Activated CD8-positive, alpha-beta memory T cell treated with anti-CD3 and anti-CD28 coated beads for 1 hour (primary cell): ENCODE measurements around the gene KIRREL3.

Source experiments
- DNase-seq, 2 donors: peaks; one replicate each; pipeline ENCODE4 v3.0.0-alpha.2; 2020; ENCODE audit warnings: low read depth in 1 of 2; ENCODE audit errors: extremely low read depth in 1 of 2

Gene KIRREL3

DNA sequence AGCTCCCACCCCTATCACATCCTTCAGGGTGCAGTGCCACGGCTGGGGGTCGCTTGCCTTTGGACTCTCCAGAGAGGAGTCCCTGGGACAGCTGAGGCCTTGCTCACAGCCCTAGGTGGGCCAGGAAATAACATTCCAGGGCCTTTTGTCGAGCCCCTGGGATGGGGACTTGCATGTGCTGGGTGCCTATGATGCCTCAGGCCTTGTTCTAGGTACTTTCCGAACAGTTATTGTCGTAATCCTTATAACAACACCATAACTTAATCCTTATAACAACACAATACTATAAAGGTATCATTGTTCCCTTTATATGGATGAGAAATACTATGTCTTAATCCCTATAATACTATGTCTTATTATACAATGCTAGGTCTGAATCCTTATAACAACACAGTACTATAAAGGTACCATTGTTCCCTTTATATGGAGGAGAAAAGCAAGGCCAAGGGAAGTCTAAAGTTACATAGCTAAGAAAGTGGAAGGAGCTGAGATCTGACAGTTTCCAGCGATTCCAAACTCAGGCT, 408.5 kb downstream of the KIRREL3 start:
- DNase-seq, result no peak

DNA sequence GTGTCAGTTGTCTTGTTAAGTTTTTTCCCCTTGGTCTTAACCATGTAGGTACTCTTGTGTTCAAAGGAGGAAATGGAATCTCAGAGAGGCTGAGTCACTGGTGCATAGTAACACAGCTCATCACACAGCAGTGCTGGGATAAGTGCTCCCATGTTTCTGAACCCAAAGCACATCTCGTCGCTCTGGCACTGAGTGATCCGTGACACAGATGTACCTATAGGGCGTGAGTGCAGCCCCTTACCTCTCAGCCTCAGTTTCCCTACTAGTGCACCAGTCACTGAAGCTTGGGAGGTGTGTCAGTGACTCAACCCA, 411.1 kb downstream of the KIRREL3 start:
- DNase-seq, result no peak

DNA sequence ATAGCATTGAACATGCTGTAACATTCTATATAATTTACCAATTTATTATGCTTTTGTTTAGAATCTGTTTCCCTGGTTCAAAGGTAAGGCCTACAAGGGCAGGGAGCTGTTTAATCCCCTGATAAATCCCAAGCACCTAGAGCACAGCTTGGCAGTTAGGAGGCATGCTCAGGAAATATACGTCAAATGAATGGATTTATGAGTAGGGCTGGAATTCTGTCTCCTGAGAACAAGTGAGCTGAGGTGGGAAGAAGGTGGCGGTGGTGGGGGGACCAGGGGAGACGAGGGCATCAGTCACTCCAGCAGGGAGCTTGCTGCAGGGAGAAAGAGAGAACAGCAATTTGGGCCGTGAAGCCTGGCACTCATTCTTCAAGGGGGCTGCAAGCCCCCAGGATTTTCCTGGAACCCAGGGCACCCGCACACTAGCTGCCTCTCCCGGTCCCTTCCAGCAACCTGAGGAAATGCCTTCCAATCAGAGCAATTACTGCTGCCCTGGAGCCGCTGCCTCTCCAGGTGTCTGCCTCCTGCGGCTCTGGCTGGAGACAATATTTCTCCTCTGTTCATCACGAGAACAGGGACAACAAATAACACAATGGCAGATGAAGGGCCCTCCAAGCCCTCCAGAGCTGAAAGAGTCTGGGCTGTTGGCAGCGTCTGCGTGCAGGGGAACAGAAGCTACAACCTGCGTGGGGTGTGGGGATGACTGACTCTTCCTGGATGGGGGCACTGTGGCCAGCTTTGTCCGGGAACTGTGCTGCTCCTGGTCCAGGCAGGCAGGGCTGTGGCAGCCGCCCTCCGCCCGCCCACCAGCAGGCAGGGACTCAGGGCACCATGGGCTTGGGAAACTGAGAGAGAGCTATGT, 411.7 kb downstream of the KIRREL3 start:
- DNase-seq, result no peak

DNA sequence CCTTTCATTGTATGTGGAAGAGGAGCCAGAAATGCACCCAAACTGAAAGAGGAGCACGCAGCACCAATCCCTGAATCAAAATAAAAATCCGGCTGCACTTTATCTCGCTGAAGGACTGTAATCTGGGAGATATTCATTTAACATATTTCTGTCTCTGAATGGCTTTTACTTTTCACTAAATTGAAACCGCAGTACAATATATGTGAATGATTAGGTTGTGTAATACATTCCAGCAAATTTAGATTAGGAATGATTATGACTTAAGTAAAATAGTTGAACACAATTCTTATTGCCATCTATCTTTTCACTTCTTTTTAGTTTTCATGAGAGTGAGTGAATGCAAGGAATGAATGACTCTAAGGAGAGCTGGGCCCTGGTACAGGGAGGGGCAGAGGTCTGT, 413.0 kb downstream of the KIRREL3 start:
- DNase-seq, result no peak

DNA sequence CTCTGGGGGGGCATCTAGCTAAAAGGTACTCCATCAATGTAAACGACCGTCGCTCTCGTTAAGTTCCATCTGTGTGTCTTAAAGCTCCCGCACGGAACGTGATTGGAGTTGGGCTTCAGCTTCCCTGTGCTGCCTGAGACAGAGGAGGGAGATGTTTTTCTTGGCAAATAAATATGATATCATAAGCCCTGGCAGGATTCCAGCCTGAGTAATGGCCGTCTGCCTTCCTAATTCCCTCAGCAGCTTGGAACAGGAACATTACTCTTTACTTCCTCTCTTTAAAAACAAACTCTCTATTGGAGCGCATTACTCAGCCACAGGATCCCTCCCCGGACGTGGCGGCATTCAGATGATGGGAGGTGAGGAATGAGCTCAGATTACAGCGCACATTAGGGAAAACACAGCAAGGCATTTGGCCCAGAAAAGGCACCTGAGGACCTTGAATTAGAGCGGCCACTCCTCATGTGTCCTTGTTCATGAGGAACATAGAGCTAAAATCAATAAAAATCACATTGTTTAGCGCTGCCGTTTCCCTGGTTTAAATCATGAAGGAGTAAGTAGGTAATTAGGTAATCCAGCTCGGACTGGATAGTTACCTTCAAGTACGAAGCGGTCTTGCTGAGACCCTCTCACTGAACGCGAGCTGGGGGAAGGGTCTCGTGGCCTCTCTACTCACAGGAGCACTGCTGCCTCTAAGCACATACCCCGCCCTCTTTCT, 414.6 kb downstream of the KIRREL3 start:
- no peak for DNase-seq

DNA sequence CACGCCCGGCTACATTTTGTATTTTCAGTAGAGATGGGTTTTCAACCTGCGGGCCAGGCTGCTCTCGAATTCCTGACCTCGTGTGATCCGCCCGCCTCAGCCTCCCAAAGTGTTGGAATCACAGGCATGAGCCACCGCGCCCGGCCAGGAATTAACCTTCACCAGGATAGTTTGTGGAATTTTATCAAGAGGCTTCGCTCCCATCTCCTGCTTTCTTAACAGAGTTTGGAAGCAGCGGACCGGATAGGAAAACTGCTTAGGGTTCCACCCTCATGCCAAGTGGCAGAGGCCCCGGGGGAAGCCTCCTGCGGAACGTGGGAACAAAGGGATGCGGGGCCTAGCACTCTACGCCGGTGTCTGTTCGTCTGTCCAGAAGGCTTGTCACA, 415.2 kb downstream of the KIRREL3 start:
- no peak for DNase-seq

DNA sequence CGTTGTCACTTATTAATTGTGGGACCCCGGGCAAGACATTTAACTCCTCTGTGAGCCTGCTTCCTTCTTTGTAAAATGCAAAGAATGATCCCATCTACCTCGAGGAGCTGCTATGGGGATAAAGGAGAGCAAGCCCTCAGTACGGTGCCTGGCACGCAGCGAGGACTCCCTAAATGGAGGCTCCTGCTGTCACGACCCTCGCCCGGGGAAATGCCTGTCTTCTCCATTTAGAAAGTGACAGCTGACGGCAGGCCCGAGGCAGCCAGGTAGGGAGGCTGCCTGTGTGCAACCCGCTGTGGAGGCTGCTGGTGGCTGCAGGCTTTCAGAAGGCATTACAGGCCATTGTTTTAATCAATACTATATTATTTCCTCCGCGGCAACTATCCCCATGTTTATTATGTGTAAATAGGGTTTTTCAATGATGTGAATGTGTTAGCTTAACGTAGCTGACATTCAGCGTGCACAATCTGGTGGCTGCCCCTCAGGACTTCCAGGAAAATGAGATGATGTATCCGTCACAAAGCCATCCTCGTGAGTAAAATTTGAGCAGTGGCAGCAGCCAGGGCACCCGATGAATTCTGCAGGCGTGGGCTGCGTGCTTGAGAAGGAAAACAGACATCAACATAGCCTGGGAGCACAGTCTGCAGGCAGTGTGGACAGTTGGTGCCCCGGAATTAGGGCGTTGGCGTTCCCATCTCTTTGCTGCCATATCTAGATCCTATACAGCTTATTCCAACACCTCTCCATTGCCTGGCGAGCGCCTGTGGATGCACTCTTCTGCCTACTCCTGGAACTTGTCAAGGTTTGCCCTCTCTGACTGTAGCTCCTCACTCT, 416.8 kb downstream of the KIRREL3 start:
- DNase-seq, result no peak

DNA sequence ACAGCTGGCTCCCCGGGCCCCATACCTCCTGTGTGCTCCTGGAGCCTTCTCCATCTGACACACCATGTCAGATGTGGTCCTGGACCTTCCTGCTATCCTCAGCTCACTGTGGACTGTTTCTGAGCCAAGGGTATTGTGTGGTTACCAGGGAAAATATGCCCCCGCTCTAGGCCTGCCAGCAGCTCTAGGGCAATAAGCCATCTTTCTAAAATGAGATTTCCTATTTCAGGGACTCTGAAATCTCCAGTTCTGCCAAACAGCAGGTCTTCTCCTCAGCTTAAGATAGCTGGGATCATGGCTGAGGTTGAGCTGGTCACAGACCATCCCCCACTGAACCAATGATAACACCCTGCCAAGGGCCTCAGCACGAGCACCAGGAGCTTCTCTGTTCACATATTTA, 417.5 kb downstream of the KIRREL3 start:
- no peak for DNase-seq

DNA sequence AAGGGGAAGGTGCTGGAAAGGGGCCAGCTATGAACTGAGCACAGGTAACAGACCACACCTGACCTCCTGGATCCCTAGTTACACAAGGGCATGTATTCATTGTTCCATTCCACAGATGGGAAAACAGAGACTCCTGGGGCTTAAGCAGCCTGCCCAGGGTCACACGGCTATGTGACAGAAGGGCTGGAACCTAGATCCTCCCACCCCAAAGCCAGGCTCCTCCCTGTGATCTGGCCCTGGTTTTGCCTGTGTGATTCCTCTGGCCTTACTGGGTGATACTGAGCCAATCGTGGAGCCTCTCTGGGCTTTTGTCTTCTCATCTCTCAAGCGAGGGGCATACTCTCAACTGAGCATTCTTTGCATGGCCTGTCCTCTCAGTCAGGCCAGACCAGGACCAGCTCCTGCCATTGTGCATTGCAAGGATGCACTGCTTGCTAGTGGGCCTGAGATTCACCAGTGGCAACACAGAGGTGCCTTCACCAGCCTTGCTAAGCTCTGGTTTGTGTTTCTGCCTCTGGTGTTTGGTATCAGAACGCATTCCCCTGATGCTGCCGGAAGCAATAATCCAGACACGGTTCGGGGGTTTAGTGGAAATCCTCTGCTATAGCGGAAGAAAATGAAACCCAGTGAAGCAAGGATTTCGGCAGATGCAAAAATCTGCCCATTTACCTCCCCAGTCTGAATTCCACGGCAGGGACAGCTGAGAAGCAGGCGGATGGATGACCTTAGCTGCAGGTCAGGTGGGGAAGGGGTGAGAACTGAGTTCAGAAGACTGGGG, 418.5 kb downstream of the KIRREL3 start:
- DNase-seq, result no peak

DNA sequence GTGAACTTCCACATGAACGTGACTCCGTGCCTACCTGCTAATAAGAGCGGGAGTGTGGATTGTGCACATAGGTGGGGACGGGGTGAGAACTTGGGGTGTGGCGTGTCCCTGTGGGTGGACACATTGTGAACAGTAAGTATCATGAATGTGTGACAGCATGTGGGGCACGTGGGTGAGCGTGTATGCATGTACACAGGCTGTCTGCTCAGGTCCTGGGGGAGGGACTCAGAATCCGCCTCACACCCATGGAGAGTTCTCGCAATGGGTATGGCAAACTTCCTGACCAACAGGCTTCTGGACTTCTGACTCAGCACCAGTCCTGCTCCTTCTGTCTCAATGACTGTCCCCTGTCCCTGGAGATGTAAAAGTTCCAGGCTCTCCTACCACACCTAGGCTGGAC, 422.1 kb downstream of the KIRREL3 start:
- DNase-seq, result no peak

DNA sequence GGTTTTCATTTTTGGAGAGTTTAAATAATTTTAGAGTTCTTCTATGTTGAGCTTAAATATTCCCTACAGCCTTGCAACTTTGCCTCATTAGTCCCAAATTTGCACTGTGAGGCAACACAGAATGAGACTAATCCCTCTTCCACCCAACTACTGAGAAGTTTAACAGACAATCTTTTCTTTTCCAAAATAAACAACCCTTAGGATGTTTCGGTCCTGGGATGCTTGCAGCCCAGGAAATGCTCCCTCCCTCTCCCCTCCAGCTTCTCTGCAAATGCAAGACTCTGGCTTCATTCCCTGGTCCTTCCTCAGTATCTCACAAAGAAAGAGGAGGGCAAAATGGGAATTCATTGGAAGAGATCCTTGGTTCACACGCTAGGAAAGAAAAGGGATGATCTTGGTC, 422.5 kb downstream of the KIRREL3 start:
- no peak for DNase-seq

DNA sequence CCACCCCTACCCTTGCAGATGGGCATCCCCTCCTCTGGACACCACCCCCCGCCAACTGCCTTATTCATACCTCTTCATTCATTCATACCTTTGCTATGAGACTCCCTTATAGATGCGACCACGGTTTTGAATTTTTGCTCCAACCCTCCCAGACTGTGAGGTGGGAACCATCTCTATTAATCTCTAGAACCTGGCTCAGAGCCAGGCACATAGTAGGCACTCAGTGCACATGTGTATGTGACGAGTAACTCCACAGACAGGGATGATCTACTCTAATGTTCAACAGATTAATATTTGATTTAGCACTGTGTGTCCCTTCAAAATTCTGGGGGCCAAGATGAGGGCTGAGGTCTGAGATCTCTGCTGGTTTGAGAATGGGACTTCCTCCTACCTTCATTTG, 424.7 kb downstream of the KIRREL3 start:
- no peak for DNase-seq

DNA sequence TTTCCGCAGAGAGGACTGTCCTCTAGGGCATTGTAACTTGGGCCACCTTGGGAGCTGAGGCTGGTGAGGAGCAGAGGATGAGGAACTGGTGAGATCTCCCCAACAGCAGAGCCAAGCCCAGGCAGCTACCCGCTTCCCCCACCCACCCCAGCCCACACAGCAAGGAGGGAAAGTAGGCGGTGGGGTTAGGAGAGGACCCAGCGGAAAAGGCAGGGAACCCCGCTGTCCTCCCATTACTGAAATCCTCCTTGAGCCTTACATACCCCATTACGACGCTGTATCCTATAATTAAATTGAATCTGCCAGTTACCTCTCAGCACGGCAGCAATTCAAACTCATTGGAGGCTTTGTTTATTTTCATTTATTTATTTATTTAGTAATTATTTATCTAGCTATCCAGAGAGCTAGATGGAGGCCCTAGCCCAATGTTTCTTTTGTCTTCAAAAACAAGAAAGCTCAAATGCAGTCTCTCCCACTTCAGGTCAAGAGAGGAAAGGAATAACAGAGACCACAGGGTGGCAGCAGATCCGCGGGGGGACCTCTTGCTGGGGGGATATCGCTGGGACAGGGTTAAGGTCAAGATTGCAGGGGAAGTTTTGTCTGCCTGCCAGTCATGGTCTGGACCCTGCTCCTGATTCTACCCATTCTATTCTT, 427.1 kb downstream of the KIRREL3 start:
- no peak for DNase-seq

DNA sequence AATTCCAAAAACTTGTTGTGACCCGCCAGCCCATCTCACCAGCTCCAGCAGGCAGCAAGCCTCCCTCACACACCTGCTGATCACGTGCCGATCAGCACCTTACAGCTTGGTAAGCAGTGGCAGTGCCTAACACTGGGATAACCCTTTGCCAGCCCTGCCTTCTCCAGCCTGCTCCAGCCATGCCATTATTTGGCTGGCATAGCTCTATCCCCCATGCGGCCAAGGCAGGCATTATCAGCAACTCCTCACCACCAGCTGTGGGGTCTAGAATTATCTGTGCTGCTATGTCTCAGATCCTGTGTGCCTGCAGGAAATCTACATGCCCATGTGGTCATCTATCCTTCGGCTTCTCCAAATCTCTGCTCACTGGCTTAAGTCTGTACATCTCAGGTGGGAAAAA, 430.1 kb downstream of the KIRREL3 start:
- no peak for DNase-seq

DNA sequence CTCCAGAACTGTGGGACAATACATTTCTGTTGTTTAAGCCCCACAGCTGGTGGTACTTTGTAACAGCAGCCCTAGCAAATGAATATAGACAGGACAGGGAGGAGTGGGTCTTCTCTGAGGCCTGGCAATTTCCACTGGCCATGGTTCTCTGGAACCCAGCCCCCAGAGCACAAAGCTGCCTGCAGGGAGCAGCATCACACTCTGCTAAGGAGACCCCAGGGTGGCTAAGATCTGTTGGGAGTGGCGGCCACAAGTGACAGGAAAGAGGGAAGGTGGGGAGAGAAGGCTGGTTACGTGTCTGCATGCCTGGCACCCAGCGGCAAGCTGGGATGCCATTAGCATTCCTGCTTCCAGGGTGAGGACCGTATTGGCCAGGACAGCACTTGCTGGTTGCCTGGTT, 433.2 kb downstream of the KIRREL3 start:
- no peak for DNase-seq

DNA sequence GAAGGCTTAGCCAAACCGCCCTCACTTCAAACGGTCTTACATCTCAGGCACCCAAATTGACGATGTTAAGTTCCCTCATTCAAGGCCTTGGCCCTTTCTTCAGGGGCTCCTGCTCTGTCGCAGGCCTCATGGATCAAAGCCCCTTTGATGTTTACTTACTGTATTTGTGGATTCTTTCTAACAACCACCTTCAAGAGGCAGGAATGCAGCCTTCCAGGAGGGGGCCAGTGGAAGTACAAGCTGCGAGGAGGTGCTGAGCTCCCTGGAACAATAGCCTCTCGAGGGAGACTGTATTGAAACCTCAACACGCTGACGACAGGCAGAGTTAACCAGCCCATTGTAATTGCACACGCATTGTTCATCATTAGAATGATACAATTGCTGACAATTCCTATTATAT, 436.0 kb downstream of the KIRREL3 start:
- no peak for DNase-seq

DNA sequence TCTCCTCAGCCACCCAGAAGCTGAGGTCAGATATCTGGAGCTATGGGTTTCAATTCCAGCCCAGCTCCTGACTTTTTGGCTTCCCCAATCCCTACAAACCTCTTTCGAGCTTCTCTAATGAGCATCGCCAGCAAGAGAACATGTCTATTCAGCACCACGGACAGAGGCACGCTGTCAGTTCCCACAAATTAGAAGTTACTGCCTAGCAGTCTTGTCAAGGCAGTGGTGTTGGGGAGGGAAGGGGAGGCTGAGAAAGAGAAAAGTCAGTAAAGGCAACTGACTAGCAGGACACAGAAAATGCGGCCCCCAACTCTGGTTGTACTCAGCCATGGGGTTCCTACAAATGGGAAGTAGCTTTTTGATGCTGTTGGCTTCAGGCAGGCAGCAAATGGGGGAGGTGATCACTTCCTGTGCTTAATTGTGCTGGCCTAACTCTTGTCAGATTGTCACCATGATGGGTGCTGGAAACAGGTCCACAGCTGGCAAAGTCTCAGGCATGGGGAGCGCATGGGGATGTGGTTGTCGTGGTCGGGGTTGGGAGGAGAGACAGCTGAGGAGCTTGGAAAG, 439.2 kb downstream of the KIRREL3 start:
- no peak for DNase-seq

DNA sequence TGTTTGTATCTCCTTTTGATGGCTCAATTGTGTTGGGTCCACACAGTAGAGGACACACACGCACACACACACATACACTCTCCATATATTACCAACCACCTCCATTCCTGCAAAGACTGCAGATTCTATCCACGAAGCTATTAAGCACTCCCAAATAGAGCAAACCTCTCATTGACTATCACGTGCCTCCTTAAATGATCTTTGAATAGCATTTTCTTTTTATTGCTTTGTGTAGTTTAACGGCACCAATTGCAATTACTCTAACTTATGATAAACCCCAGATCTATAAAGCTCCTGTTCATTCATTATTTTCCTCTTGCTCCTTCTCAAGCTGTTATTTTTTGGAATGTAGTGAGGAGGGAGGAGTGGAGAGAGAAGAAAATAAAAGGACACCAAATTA, 440.3 kb downstream of the KIRREL3 start:
- DNase-seq, result no peak

DNA sequence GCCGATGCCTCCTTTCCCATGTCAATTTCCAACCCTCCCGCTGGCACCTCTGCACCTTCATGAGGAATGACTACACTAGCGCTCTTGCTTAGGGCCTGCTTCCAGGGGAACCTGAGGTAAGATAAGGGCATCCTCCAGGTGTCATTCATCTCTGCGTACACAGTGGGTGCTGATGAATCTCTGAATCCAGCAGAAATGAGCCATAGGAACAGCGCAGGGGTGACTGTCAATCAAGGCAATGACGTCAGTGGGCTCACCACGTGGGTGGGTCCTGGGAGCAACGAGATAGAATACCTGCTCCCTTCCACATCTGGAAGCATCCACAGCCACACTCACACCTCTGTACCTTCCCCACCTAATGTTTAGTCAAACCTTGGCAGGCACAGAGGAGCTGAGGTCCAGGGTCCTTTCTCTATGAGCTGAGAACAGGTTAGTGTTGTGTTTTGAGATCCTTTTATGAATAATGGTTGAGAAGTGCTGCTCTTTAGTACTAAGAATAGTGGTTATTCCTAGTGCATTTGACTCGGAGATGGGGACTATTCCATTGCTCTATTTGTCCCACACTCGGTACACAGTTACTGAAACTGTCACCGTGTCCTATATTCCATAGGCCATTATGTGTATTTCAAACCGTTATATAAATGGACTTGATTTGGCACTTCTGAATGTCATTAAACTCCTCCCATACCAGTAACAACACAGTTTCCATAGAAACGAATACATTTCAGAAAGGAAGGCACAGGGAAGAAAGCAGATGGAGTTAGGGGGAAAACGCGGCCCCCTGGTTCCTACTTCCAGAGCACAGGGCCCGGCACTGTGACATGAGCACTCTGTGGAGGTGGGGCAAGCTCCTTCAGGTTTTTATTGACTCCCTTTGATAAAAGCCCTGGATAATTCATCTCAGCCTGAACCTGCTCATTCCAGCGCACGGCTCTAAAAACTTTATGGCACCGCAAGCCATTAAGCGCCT, 451.7 kb downstream of the KIRREL3 start:
- DNase-seq, result no peak
